Activated CD4-positive, alpha-beta T cell treated with anti-CD3 and anti-CD28 coated beads, Interleukin-2, amount 10 ng/mL, durations not matched to agents 24 days and 14 days (primary cell): ENCODE data around the gene LRRC75B. TPM values are rescaled to one million over a fixed set of nuclear protein-coding genes. Genes with fewer than 3 reads are reported as not detected.
"Not testable (repeated sequence)": the region's sequence is repeated elsewhere in the genome, so short reads cannot be mapped to it uniquely, and the experiment has no call there.

Experiments
- DNase-seq: peaks from one replicate; pipeline ENCODE4 v3.0.0; 2022
- H3K27ac Mint-ChIP-seq: one replicate; pipeline ENCODE4 v1.8.0; 2022; ENCODE audit warnings: mild to moderate bottlenecking, mixed read lengths
- H3K27me3 Mint-ChIP-seq: one replicate; pipeline ENCODE4 v1.8.0; 2022; ENCODE audit warnings: mixed read lengths
- H3K36me3 Mint-ChIP-seq: one replicate; pipeline ENCODE4 v1.8.0; 2022; ENCODE audit warnings: low read depth, mild to moderate bottlenecking, mixed read lengths
- H3K4me1 Mint-ChIP-seq: one replicate; pipeline ENCODE4 v1.8.0; 2021; ENCODE audit warnings: mixed read lengths
- H3K4me3 Mint-ChIP-seq: one replicate; pipeline ENCODE4 v1.8.0; 2022; ENCODE audit warnings: mild to moderate bottlenecking, moderate library complexity, mixed read lengths
- H3K9me3 Mint-ChIP-seq: one replicate; pipeline ENCODE4 v1.8.0; 2021; ENCODE audit warnings: mixed read lengths
- intact Hi-C: fragments of 100-400 bp; cut with micrococcal nuclease; formaldehyde crosslinking; loops from one replicate; pipeline ENCODE4 v1.15.1; 2023
- total RNA-seq: library from RNA; stranded (reverse); gene quantifications from 2 replicates; pipeline ENCODE4 v1.2.3, GENCODE V29; 2022

The LRRC75B gene
- total RNA-seq, 1 donor from 2014 or later: 3.2 TPM

DNA sequence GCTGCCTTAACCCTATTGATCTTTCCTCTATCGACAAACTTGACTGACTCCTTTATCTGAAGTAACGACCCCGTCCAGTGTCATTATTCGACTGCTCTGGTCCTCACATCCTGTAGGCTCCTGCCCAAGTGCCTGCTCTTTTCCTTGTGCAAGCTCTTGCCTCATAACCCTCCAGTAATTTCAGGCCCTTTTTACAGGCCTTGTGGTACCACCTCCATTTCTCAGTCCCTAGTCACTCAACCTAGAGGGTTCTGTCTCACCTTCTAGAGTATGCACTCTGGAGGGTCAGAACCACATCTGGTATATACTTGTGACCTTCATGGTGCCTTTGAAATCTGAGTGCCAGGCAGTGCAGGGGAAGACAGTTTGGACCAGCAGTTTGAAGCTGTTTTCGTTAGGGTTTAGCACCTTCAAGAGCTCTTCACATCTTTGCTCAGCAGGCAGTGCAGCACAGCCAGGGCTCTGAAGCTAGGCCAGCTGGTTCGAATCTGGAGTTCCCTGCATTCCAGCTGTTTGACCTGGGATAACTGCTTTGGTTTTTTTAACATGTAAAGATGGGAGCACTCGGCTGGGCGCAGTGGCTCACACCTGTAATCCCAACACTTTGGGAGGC, 25.9 kb downstream of the LRRC75B start:
- Mint-ChIP-seq H3K27ac (no peak overlapping the region), H3K27me3 (no peaks in the 10 kb centered on the region), H3K36me3 (peaks cover 59% of the 10 kb centered on the region), H3K4me3 (no peak overlapping the region), H3K9me3 (no peaks in the 10 kb centered on the region), H3K4me1 (peaks cover 18% of the 10 kb centered on the region)
- no peak for DNase-seq
- intact Hi-C loops: no loop called here

DNA sequence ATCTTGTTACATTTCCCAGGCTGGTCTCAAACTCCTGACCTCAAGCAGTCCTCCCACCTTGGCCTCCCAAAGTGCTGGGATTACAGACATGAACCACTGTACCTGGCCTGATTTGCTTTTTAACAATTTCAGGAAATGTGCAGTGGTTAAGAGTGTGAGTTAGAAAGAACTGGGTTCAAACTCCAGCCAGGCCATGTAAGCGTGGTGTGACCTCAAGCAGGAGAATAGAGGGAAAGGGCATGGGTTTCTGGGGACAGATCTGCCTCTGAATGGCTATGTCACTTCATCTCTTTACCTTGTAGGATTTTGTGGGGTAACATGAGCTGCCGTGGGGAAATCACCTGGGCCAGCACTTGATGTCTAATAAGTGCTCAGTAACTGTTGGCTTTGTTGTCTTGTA, 27.8 kb downstream of the LRRC75B start:
- no peaks in the 10 kb centered on the region for H3K9me3 Mint-ChIP-seq
- no peak for DNase-seq
- H3K36me3 Mint-ChIP-seq: peaks cover 53% of the 10 kb centered on the region
- no peak overlapping the region for H3K4me3 Mint-ChIP-seq
- intact Hi-C loops: no loop called here
- H3K27ac Mint-ChIP-seq: no peak overlapping the region
- peaks cover 21% of the 10 kb centered on the region for H3K4me1 Mint-ChIP-seq
- H3K27me3 Mint-ChIP-seq: no peaks in the 10 kb centered on the region

DNA sequence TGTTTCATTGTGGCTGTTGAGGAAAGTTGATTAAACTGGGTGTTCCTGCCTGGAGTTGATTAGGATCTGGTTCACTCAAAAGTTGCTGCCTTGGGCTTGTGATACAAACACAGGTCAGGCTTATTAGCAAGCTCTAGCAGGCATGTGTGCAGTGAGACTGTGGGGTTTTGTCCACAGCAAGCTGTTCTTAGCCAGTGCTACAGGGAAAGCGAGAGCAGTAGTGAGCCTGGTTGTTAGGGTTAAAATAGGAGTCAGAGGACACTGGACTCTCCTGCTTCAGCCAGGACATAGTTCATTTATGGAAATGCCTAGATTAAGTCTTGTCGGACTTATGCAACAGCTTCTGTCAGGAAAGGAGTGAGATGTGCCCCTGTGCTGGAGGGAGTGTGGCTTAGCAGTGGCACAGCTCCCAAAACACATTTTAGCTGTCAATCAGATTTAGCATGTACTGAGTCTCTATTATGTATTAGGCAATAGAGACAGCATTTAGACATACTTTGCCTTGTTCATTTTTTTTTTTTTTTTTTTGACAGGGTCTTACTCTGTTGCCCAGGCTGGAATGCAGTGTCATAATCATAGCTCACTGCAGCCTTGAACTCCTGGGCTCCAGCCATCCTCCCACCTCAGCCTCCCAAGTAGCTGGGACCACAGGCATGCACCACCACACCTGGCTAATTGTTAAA, 28.4 kb downstream of the LRRC75B start:
- no peak for DNase-seq
- H3K4me1 Mint-ChIP-seq: peaks cover 22% of the 10 kb centered on the region
- no peak overlapping the region for H3K27ac Mint-ChIP-seq
- no peaks in the 10 kb centered on the region for H3K9me3 Mint-ChIP-seq
- intact Hi-C loops: no loop called here
- H3K4me3 Mint-ChIP-seq: no peak overlapping the region
- peaks cover 51% of the 10 kb centered on the region for H3K36me3 Mint-ChIP-seq
- no peaks in the 10 kb centered on the region for H3K27me3 Mint-ChIP-seq

DNA sequence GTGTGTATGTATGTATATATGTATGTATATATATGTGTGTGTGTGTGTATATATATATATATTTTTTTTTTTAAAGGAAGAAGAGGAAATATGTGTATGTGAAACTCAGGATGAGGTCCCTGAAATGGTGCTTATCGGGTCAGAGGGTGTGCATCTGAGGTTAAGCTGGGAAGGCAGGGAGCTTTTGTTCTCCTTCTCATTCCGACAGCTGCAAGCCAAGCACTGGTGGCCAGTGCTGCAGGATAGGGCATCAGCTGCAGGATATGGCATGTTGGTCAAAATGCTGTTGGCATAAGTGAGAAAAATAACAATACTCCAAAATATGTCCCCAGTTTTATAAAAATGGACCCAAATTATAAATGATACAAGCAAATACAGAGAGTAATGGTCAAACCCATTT, 29.6 kb downstream of the LRRC75B start:
- peaks cover 31% of the 10 kb centered on the region for H3K4me1 Mint-ChIP-seq

GRCh38 chr22:24559471-24559870, 33.4 kb downstream of the LRRC75B start:
- Mint-ChIP-seq H3K4me3 (no peak overlapping the region), H3K9me3 (no peaks in the 10 kb centered on the region), H3K27me3 (no peaks in the 10 kb centered on the region), H3K4me1 (peaks cover 38% of the 10 kb centered on the region), H3K27ac (no peak overlapping the region), H3K36me3 (peaks cover 58% of the 10 kb centered on the region)
- intact Hi-C loops: loop anchor here (5.0 to 10.0 kb wide), 4 partner anchors 33 to 647 kb away; partner anchors contain the start of genes CABIN1 and LRRC75B
- no peak for DNase-seq

More for the DNA sequence above, 29.6 kb downstream of the LRRC75B start:
- Mint-ChIP-seq H3K4me3 (no peak overlapping the region), H3K9me3 (no peaks in the 10 kb centered on the region), H3K27ac (no peak overlapping the region), H3K27me3 (no peaks in the 10 kb centered on the region), H3K36me3 (peaks cover 55% of the 10 kb centered on the region)
- intact Hi-C loops: no loop called here
- no peak for DNase-seq

GRCh38 chr22:24555165-24556039, 37.5 kb downstream of the LRRC75B start, which contains the start of gene SNRPD3:
SNRPD3 (plus strand) TSS chr22:24555999; CDS start chr22:24557675, 1,676 bp downstream.
- H3K9me3 Mint-ChIP-seq: no peaks in the 10 kb centered on the region
- H3K36me3 Mint-ChIP-seq: peaks cover 47% of the 10 kb centered on the region
- intact Hi-C loops: loop anchor here (1.0 to 10.0 kb wide), 6 partner anchors 37 to 643 kb away; partner anchors contain the start of genes CABIN1 and LRRC75B
- H3K4me3 Mint-ChIP-seq: peak within 1 kb of the TSS; percentile 99
- H3K27me3 Mint-ChIP-seq: no peaks in the 10 kb centered on the region
- H3K27ac Mint-ChIP-seq: peak within 1 kb of the TSS; percentile 99
- peak; percentile 99 for DNase-seq
- peaks cover 50% of the 10 kb centered on the region for H3K4me1 Mint-ChIP-seq

DNA sequence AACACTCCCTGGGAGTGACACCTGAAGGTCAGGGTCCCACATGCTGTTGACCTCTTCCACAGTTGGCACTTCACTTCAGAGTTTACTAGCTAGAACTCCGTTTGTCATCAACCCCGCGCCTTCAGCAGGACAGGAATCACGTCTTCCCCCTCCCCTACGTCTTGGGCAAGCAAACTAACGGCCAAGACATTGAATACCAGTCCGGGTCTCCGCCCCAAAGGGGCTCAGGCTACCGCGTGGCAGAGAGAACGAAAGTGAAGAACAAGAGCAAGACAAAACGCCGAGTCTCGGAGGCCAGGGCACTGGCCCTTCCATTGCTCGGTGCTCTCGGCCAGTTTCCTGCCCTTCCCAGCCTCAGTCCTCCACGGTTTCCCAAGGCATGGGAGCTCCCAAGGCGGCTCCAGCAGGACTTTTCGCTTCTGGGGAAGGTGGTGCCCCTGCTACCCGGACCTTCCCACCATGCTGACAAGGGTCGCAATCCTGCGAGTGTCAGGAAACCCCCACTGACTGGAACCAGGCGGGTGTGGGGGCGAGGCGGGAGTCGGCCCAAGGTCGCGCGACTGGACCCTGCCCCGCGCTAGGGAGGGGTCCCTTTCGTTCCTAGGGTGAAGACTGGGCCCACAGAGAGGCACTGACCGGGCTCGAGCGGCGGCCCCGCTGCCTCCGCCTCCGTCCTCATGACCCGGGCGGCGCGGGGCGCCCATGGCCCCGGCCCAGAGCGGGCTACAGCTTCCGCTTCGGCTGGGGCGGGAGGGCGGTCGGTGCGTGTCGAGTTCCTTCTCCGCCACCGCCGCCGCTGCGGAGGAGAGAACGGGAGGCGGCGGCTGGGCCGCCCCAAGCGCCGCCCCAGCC, 38.3 kb downstream of the LRRC75B start, which contains the start of gene GUCD1:
Gene GUCD1 (minus strand): TSS at position 826 of the 852 bp plus-strand sequence. CDS start 147 bp downstream, at position 679.
- DNase-seq: peak; percentile 83
- intact Hi-C loops: loop anchor here (1.0 to 10.0 kb wide), 6 partner anchors 38 to 642 kb away; partner anchors contain the start of genes CABIN1 and LRRC75B
- H3K9me3 Mint-ChIP-seq: no peaks in the 10 kb centered on the region
- H3K27me3 Mint-ChIP-seq: no peaks in the 10 kb centered on the region
- H3K4me1 Mint-ChIP-seq: peaks cover 53% of the 10 kb centered on the region
- H3K4me3 Mint-ChIP-seq: peak within 1 kb of the TSS; percentile 99
- H3K36me3 Mint-ChIP-seq: peaks cover 44% of the 10 kb centered on the region
- peak within 1 kb of the TSS; percentile 99 for H3K27ac Mint-ChIP-seq

GRCh38 chr22:24553597-24554312, 39.1 kb downstream of the LRRC75B start:
- peak overlapping the region; percentile 96 for H3K27ac Mint-ChIP-seq
- peak overlapping the region; percentile 99 for H3K4me3 Mint-ChIP-seq
- peaks cover 49% of the 10 kb centered on the region for H3K4me1 Mint-ChIP-seq
- H3K9me3 Mint-ChIP-seq: no peaks in the 10 kb centered on the region
- DNase-seq: no peak
- H3K36me3 Mint-ChIP-seq: peaks cover 37% of the 10 kb centered on the region
- intact Hi-C loops: loop anchor here (10.0 kb wide), 1 partner anchor 539 kb away; the partner anchor contains the start of gene CABIN1
- H3K27me3 Mint-ChIP-seq: no peaks in the 10 kb centered on the region

DNA sequence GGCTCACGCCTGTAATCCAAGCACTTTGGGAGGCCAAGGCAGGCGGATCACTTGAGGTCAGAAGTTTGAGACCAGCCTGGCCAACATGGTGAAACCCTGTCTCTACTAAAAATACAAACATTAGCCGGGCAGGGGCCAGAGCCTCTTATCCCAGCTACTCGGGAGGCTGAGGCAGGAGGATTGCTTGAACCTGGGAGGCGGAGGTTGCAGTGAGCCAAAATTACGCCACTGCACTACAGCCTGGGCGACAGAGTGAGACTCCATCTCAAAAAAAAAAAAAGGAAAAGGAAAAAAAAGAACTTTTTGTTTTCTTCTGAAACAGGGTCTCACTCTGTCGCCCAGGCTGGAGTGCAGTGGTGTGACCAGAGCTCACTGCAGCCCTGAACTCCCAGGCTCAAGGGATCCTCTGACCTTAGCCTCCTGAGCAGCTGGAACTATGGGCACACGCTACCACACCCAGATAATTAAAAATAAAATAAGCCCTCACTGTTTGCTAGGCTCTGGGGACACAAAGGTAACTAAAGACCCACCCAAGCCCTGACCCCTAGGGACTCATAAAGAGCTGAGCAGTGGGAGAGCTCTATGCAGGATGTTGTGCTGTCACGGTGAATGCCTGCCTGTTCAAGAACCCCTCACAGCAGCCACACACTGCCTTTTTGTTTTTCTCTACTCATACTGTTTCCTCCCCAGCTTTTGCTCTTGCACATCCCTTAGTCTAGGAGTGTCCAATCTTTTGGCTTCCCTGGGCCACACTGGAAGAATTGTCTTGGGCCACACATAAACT, 40.2 kb downstream of the LRRC75B start:
- not testable (repeated sequence) for H3K9me3 Mint-ChIP-seq, H3K27me3 Mint-ChIP-seq, DNase-seq
- Mint-ChIP-seq H3K4me3 (peak overlapping the region; percentile 99), H3K36me3 (peaks cover 33% of the 10 kb centered on the region), H3K4me1 (peaks cover 40% of the 10 kb centered on the region), H3K27ac (peak overlapping the region; percentile 66)
- intact Hi-C loops: loop anchor here (10.0 kb wide), 1 partner anchor 538 kb away; the partner anchor contains the start of gene CABIN1

GRCh38 chr22:24550902-24551435, 41.9 kb downstream of the LRRC75B start:
- Mint-ChIP-seq H3K27ac (peak overlapping the region; percentile 27), H3K9me3 (no peaks in the 10 kb centered on the region), H3K4me1 (peaks cover 29% of the 10 kb centered on the region), H3K4me3 (no peak overlapping the region), H3K27me3 (no peaks in the 10 kb centered on the region), H3K36me3 (peaks cover 31% of the 10 kb centered on the region)
- intact Hi-C loops: loop anchor here (10.0 kb wide), 1 partner anchor 536 kb away; the partner anchor contains the start of gene CABIN1
- DNase-seq: no peak

GRCh38 chr22:24550028-24550901, 42.6 kb downstream of the LRRC75B start:
- H3K36me3 Mint-ChIP-seq: peaks cover 28% of the 10 kb centered on the region
- no peaks in the 10 kb centered on the region for H3K9me3 Mint-ChIP-seq
- H3K27ac Mint-ChIP-seq: no peak overlapping the region
- no peak overlapping the region for H3K4me3 Mint-ChIP-seq
- peaks cover 29% of the 10 kb centered on the region for H3K4me1 Mint-ChIP-seq
- H3K27me3 Mint-ChIP-seq: no peaks in the 10 kb centered on the region
- no peak for DNase-seq
- intact Hi-C loops: loop anchor here (10.0 kb wide), 1 partner anchor 535 kb away; the partner anchor contains the start of gene CABIN1
